CD4-positive, alpha-beta T cell treated with Interferon alpha-2 for 1 hour (primary cell): ENCODE measurements around the gene FMNL2.
"Not testable (repeated sequence)": the region's sequence is repeated elsewhere in the genome, so short reads cannot be mapped to it uniquely, and the experiment has no call there.

Experiments
- DNase-seq, 2 donors: peaks; one replicate each; pipeline ENCODE4 v3.0.0-alpha.2; 2020 to 2022

FMNL2 gene

DNA sequence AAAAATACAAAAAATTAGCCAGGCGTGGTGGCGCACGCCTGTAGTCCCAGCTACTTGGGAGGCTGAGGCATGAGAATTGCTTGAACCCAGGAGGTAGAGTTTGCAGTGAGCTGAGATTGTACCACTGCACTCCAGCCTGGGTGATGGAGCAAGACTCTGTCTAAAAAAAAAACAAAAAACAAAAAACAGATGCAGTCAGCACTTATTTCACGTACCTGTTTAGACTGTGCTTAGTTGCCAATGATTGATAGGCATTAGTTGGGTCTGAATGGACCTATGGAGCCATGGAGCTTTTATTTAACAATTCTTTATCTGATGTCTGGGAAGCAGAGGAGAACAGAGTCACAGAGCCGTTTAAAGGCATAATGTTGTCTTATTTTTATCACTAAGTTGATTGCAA is 139.5 kb downstream of the FMNL2 start:
- DNase-seq, result not testable (repeated sequence)

DNA sequence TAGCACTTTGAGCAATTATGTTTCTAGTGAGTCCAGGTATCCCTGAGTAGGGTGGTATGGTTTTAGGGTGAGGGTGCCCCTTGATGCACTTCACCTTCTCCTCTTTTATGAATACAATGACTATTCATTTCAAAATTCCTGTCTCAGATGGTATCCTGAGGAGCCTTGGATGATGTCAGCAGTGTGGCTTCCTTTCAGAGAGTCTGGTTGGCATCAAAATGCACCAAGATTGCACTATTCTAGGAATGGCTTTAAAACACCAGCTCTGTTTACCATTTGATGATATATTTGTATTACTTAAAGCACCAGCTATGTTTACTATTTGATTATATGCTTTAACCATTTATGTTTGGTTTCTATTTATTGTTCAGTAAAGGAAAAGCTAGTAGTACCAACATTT is 141.0 kb downstream of the FMNL2 start:
- DNase-seq, result no peak

DNA sequence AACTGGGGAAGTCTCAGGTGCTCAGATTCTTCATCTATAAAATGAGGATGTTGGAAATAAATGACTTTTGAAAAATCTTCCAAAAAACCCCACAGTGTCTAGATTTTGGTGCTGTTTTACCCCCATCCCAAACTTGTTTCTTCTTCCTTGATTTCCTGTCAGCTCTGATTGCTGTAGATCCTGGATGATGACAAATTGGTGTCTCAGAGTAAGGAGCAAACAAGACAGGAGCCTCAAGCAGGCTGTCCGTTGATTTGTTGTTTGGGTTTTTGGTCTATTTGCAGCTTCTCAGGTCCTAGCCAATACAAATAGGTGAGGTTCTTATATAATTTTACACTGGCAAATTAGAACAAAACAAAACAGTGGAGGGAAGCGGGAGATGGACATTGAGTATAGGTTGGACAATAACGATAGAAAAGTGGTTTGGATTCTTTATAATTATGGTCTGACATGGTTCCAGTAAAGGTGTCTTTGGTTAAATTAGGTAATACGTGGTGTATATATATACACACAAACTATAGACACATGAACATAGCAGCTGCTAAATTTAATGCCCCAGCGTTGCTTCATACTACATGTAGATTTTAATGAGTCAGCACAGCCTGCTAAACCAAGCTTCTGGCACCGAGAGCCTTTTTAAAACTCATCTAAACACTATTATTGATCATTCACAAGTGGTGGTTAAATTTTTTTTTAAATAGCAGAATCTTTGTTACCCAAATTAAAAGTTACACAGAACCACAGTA is 142.5 kb downstream of the FMNL2 start:
- DNase-seq, result no peak

DNA sequence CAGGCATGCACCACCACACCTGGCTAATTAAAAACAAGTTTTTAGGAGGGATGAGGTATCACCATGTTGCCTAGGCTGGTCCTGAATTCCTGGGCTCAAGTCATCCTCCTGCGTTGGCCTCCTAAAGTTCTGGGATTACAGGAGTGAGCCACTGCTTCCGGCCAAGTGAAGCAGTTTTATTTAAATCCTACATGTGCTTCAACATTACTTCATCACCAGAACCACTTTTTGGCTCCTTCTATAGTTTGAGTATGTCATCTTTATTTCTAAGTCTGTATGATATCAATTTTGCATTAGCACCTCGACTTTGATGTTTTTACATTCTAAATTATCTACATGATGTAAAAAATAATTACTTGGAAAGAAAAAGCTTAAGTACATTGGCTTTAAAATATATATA is 144.3 kb downstream of the FMNL2 start:
- no peak for DNase-seq

DNA sequence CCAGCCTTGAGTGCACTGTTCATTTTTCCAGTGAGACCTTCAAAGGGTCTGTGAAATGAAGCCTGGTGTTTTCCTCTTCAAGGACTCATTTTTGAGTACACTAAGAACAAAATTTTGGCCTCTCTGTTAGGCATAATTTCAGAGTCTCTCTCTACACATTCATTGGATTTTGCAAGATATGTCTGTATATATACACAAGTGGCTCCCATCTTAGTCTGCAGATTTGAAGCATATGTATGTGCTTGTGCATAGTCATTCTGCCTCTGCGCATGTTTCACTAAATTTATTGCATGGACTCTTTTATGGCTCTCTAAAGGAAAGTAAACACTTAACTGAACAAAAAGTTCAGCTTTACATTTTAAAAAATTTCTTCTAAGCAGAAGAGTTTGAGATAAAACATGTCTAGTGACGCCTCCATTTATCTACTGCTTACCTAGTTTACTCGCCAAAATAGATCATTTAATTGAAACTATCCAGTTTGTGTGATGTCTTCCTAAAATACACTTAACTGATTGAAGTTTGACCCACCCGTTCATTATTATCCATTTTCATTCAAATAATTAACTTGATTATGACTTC is 145.9 kb downstream of the FMNL2 start:
- DNase-seq, result no peak

DNA sequence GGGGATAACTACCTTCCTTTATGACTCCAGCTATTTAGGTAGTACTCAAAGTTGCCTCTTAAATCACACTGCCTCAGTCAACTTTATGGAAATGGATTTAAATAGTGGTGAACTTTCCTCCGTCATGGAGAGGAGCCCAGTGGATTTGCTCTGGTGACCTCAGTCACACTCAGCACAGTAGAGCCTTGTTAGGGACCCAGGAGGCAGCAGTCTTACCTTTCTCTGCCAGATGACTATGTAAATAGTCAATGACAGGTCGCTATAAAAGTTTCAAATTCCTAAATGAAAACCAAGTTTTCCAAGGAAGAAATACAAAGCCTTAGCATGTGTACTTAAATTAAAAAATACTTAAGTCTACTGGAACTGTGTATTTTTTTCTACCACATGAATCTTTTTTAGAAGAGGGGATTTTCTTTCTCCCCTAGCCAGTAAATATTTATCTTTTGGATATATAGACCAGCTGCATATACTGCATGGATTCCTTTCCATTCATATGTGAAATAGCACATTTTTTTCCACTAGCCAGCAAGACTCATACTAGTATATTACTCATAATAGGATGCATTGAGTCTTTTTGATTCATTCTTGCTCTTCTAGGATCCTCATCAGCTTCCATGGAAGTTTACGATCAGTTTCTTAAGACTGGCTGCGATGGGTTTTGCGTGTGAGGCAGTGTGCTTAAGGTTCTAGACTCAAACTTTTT is 147.1 kb downstream of the FMNL2 start:
- DNase-seq, result no peak

DNA sequence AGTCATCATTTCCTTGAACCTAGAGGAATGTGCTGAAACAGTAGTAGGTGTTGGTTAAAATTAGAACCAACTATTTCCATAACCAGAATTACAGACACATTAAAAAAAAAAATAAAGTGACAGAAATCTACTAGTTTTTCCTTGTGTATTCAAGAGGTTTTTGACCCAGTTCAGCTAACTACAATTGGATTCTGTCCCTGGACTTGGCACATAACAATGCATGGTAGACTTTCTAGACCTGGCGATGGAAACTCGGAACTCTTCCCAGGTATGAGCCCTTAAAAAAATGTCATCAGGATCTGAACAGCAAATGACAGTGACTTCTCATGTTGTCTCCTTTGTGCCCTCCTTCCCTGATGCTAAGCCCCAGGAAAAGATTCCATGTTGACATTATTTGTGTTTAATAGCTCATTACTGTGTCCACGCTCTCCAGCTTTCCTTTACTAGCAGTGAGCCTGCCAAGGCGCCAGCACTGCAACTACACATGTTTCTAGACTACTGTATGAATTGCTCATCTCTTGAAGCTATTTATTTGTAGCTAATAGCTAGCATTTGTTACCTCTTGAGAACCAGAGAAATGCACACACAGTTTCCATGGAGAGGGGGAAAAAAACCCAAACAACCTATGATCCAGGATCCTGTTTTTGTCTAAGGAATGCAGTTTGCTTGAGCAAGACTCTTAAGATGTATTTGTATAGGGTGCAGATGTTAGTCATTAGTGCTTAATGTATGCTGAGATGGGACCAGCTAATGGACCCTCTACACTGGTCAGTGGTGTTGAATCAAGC is 148.5 kb downstream of the FMNL2 start:
- DNase-seq, result no peak

DNA sequence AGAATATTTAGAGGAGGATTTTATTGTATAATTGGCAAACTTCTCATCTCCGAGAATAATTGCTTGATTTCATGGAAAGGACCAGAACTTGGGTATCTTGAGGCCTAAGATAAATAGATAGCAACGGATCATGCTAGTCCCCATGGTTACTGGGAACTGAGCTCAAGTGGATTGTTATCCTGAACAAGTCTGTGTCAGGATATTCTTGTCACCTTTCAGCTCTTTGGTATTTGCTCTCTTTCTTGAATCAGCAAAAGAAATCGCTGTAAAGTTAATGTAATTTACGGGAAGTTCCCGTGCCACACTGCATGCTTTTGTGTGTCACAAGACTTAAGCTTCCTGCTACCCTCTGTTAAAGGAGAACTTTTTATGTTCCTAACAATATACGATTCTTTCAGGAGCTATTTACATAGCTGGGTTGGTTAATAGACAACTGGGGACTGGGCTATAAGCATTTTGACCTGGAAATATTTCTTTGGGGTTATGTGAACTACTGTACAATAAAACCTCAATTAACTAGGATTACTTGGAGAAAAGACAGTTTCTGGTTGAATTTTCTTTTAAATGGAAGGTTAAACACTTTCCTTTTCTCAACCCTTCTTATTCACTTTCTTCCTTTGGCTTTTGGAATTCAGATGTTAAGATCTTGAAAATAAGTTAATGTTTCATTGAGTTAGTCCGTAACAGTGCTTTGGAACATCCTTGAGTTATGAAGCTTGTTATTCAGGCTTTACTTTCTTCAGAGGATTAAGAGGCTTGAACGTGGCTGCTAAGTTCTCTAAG is 151.2 kb downstream of the FMNL2 start:
- peak in 1 of 2 donors; percentile 20 for DNase-seq

DNA sequence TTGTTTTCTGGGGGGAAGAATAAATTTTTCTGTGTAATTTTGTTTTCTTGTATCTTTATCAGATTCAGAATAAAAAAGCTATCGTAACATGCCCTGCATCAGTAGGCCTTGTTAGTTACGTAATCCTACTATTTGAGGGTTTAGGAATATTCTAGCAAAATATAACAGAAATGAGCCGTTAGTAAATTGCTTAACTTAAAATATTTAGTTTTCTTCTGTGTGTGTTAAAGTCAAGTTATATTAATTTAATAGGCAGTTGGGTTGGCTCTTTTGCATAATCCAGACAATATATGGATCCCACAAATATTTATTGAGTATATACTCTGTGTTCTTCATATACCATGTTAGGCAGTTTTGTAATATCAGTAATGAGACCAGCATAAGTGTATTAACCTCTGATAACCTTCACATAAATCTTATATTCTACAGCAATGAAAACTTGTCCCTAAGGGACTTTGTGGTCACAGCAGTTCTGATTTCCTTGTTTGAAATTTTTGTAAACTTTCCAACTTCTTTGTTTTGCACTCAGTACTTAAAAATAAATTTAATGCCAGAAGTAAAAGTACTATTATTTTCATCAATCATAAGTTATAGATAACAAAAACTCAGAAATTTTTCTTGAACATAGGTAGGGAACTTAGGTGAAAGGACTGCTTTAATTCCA is 151.9 kb downstream of the FMNL2 start:
- DNase-seq, result no peak

DNA sequence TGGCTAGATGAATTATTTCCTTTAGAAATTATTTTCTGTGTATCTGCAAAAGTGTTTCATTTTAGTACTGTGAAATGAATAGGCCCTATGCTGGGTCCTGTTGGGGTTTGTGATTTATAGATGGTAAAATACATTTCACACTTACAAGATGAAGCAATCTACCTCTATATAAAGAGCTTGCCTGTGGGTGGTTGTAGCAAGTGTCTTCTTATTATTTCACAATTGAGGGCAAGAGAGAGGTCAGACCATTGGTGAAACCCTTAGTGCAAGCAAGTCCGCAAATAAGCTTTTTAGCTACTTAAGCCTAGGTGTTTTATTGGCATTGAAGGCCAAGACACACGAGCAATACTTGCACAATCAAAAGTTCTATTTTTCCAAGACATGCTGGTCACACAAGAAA is 153.1 kb downstream of the FMNL2 start:
- no peak for DNase-seq

DNA sequence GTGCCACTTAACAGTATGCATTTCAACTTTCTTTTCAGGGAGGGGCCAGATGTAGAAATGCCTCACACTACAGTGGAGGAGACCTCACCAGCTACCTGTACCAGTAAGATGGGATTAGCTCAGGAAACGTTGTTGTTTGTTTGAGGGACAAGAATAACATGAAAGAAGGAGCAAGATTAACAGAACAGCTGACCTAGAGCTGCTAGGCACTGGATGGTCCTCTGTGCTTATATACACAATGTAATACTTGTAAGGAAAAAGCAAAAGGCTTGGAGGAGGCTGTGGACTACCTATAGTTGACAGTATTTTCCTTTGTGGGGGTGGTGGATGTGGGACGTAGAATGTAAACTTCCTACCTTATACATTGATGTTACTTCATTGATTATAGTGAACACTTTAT is 154.4 kb downstream of the FMNL2 start:
- no peak for DNase-seq

DNA sequence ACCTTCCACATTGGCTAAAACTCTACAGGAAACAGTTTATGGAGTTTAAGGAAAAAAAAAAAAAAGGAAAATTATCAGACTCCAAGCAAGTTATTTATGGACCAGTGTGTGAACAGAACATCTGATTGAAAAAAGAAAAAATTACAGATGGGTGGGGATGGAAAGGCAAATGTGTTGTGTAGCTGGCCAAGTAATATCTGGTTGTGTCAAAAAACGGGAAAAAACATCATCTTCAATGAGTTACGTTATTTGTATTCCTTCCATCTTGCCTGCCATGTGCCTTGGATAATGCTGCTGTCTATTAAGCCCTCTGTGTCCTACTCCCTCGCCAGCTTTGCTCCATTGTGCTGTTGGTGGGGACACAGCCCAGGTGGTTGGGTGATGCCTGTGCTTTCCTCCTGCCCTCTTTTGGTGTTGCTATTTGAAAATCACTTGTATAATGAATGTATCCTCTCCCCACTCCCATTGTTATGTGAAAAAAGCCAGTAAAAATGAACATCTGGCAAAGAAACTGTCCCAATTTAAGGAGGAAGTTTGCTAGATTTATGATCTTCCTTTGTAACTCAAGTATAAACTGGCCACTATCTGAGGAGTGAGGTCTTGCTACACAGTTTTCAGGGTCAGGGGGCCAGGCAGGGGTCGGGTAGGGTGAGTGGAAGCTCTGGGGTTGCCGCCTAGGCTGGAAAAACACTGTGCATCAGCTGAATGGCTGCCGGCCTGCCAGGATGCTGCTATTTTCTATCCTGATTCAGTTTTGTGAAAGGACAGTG is 155.9 kb downstream of the FMNL2 start:
- no peak for DNase-seq

DNA sequence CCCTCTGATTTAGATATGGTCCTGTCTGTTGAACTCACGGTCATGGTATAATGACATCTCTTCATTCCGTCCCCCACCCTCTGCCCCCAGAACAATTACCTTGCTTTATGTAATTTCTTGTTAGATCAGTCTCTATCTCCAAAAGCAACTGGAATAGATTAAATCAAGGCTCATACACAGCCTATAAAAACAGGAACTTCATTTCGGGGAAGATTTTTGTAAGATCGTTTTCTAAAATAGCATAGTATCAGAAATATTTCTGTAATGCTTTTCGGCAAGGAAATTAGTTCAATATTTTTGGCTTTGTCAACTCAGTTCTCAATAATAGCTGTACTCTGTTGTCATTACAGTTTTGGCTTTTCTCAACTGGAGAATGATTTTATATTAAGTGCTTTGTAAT is 157.2 kb downstream of the FMNL2 start:
- DNase-seq, result no peak

DNA sequence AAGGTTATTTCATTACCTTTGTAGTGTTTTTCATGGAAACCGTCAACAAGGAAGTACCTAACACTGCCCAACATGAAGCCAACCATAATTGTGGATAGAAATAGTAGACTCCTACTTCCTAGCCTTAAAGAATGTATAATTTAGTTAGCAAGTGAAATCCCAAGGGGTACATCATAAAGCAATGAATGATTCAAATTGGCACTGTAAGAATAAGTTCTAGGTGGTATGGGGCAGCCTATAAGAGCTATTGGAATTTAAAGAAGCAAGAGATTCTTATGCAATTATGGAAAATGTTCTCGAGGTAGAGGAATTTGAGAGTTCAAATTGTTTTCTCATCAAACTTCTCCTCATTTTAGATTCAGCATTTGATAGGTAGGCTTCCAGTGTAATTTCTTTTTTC is 157.9 kb downstream of the FMNL2 start:
- no peak for DNase-seq

DNA sequence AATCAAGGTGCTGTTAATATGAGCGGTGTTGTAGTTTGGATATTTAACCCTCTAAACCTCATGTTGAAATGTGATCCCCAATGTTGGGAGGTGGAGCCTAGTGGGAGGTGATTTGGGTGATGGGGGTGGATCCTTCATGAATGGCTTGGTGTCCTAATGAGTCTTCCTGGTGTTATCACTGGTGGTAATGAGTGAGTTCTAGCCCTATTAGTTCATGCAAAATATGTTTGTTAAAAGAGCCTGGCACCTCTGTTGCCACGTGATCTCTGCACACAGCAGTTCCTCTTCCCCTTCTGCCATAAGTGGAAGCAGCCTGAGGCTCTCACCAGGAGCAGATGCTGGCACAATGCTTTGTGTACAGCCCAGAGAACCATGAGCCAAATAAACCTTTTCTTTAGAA is 158.4 kb downstream of the FMNL2 start:
- DNase-seq, result no peak

DNA sequence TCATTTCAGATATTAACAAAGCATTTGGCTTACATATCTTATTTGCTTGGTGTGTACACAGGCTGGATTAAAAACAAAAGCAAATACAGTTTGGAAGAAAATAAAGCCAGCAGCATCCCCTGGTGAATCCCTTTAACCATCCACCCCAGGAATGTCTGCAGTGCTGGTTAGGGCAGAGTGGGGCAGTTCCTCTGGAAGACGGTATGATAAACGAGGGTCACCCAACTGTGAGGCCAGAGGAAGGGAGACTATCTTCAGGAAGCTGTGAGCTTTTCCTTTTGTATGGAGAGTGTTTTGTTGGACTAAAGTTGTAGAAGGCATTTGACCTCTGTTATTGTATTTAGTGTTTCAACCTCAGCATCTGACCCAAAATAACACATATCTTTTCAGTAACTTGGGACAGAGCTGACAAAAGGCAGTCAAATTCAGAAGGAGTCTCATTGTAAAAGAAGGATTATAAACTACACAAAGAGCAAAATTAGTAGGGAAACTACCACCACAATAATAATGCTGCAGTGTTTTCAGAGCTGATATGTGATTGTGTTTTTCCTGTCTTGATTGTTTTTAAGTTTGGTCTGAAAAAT is 159.1 kb downstream of the FMNL2 start:
- DNase-seq, result no peak

DNA sequence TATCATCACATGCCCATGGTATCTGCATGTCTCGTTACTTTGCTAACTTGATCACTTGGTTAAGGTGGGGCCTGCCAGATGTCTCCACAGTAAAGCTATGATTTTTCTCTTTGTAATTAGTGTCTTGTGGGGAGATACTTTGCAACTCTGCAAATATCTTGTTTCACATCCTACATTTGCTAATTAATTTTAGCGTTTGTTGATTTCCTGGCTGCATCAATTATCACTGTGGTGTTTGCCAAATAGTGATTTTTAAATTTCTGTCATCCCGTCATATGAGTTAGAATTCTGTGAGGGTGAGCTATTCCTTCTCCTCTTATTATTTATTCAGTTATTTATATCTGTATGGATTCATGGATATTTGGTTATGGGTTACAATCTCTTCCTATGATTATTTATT is 161.4 kb downstream of the FMNL2 start:
- no peak for DNase-seq

DNA sequence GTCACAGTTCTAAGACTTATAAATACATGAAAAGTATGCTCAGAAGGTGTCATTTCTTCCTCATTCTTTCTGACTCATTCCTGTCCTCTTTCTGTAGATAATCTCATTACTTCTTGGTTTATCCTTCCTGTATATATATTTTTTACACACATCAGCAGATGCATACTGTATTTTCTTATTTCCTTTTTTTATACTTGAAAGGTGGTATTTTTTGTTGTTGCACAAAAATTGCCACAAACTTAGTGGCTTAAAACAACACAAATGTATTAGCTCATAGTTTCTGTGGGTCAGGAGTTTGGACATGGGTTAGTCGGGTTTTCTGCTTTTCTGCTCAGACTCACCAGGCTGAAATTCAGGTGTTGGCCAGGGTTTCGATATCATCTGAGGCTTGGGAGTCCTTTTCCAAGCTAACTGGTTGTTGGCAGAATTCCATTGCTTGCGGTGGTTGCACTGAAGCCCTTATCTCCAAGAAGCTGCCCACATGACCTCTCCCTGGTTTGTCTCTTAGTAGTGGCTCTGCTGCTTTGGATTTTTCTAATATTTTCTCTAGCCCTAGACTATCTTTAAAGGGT is 162.6 kb downstream of the FMNL2 start:
- DNase-seq, result no peak

DNA sequence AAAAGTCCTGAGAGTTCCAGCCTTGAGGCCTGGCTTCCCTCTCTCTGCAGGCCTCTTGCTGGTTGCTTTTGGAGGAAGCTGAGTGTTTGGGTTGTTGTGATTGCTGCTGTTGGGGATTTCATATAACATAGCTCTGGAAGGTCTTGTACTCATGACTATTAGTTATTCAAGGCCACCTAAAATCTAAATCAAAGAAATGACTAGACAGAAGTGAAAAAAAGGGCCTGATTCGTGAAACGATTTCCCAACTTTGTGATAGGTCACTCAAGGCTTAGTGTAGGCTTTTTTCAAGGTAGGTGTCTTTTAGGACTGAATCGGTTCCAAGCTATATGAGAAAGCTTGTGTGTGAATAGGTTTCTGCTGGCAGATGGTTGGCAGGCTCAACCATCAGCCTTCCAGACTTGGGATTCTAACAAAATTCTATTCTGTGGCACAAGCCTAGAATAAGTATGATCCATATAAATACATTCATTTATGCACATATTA is 164.4 kb downstream of the FMNL2 start:
- DNase-seq, result no peak
